ENCODE measurements around the gene OR5AN1. TPM values are rescaled to one million over a fixed set of nuclear protein-coding genes. Genes with fewer than 3 reads are reported as not detected.

OR5AN1 gene
- total RNA-seq, 1 experiment from 2014 or later: not detected

GRCh38 chr11:59400461-59401261, 42.0 kb downstream of the OR5AN1 start:
- Histone ChIP-seq H3K27me3 (replicated peaks) (no peaks in the 10 kb centered on the region; the same call in 1 of the 2 replicates), H3K4me3 (no peak overlapping the region), H3K4me1 (replicated peaks) (no peaks in the 10 kb centered on the region), H3K36me3 (no peaks in the 10 kb centered on the region), H3K27ac (no peak overlapping the region), H3K9me3 (replicated peaks) (peaks cover 7% of the 10 kb centered on the region; the same call in 1 of the 2 replicates)
- DNase-seq (ENCODE audit: low read depth in 1 of 2, low spot score in 2 of 2): no peak

GRCh38 chr11:59401262-59401552, 42.5 kb downstream of the OR5AN1 start:
- Histone ChIP-seq H3K9me3 (replicated peaks) (peaks cover 7% of the 10 kb centered on the region; the same call in 1 of the 2 replicates), H3K4me3 (no peak overlapping the region), H3K4me1 (replicated peaks) (no peaks in the 10 kb centered on the region), H3K27ac (no peak overlapping the region), H3K27me3 (replicated peaks) (no peaks in the 10 kb centered on the region; the same call in 1 of the 2 replicates), H3K36me3 (no peaks in the 10 kb centered on the region)
- no peak for DNase-seq (ENCODE audit: low read depth in 1 of 2, low spot score in 2 of 2)

GRCh38 chr11:59403546-59403945, 44.9 kb downstream of the OR5AN1 start:
- Histone ChIP-seq H3K4me1 (replicated peaks) (no peaks in the 10 kb centered on the region), H3K27ac (no peak overlapping the region), H3K36me3 (no peaks in the 10 kb centered on the region), H3K9me3 (replicated peaks) (peaks cover 7% of the 10 kb centered on the region; the same call in 1 of the 2 replicates), H3K27me3 (replicated peaks) (no peaks in the 10 kb centered on the region), H3K4me3 (no peak overlapping the region)
- no peak for DNase-seq (ENCODE audit: low read depth in 1 of 2, low spot score in 2 of 2)

GRCh38 chr11:59413646-59414045, 55.0 kb downstream of the OR5AN1 start:
- no peak for DNase-seq (ENCODE audit: low read depth in 1 of 2, low spot score in 2 of 2)
- peaks cover 11% of the 10 kb centered on the region for H3K9me3 ChIP-seq (replicated peaks)
- H3K4me3 ChIP-seq: no peak overlapping the region
- H3K4me1 ChIP-seq (replicated peaks): no peaks in the 10 kb centered on the region
- H3K27me3 ChIP-seq (replicated peaks): 0 out of 2 replicates have a peak, but pooled peaks cover 6% of the 10 kb centered on the region
- no peaks in the 10 kb centered on the region for H3K36me3 ChIP-seq
- no peak overlapping the region for H3K27ac ChIP-seq

GRCh38 chr11:59415111-59415510, 56.4 kb downstream of the OR5AN1 start:
- H3K4me1 ChIP-seq (replicated peaks): no peaks in the 10 kb centered on the region
- no peak overlapping the region for H3K4me3 ChIP-seq
- 0 out of 2 replicates have a peak, but pooled peaks cover 6% of the 10 kb centered on the region for H3K27me3 ChIP-seq (replicated peaks)
- DNase-seq (ENCODE audit: low read depth in 1 of 2, low spot score in 2 of 2): no peak
- H3K36me3 ChIP-seq: no peaks in the 10 kb centered on the region
- H3K9me3 ChIP-seq (replicated peaks): peaks cover 4% of the 10 kb centered on the region; the same call in 1 of the 2 replicates
- H3K27ac ChIP-seq: no peak overlapping the region

GRCh38 chr11:59416613-59417012, 57.9 kb downstream of the OR5AN1 start:
- 0 out of 2 replicates have a peak, but pooled peaks cover 6% of the 10 kb centered on the region for H3K27me3 ChIP-seq (replicated peaks)
- H3K9me3 ChIP-seq (replicated peaks): no peaks in the 10 kb centered on the region
- no peak overlapping the region for H3K27ac ChIP-seq
- H3K36me3 ChIP-seq: no peaks in the 10 kb centered on the region
- DNase-seq (ENCODE audit: low read depth in 1 of 2, low spot score in 2 of 2): no peak
- no peaks in the 10 kb centered on the region for H3K4me1 ChIP-seq (replicated peaks)
- no peak overlapping the region for H3K4me3 ChIP-seq

GRCh38 chr11:59417023-59417422, 58.3 kb downstream of the OR5AN1 start:
- no peak for DNase-seq (ENCODE audit: low read depth in 1 of 2, low spot score in 2 of 2)
- no peaks in the 10 kb centered on the region for H3K36me3 ChIP-seq
- H3K4me1 ChIP-seq (replicated peaks): no peaks in the 10 kb centered on the region
- H3K27ac ChIP-seq: no peak overlapping the region
- H3K9me3 ChIP-seq (replicated peaks): no peaks in the 10 kb centered on the region
- 0 out of 2 replicates have a peak, but pooled peaks cover 6% of the 10 kb centered on the region for H3K27me3 ChIP-seq (replicated peaks)
- no peak overlapping the region for H3K4me3 ChIP-seq

- Histone ChIP-seq H3K27ac (no peak overlapping the region), H3K36me3 (no peaks in the 10 kb centered on the region), H3K27me3 (replicated peaks) (0 out of 2 replicates have a peak, but pooled peaks cover 6% of the 10 kb centered on the region), H3K4me3 (no peak overlapping the region), H3K4me1 (replicated peaks) (no peaks in the 10 kb centered on the region), H3K9me3 (replicated peaks) (no peaks in the 10 kb centered on the region)
- DNase-seq (ENCODE audit: low read depth in 1 of 2, low spot score in 2 of 2): no peak
These were observed 59.5 kb downstream of the OR5AN1 start for GRCh38 chr11:59418156-59418555.

Other genes with a start within 250 kb of the OR5AN1 start
- 70.0 and 108 TPM in 2 replicates for gene FAM111A, start 216.0 kb upstream of the OR5AN1 start, total RNA-seq (2014; rRNA removed; shearing (Covaris generic))
- gene DTX4, start 186.8 kb upstream of the OR5AN1 start, total RNA-seq (2014; rRNA removed; shearing (Covaris generic)): 4.1 and 7.6 TPM in 2 replicates
- not detected in 2 replicates for gene MPEG1, start 146.0 kb upstream of the OR5AN1 start, total RNA-seq (2014; rRNA removed; shearing (Covaris generic))
- not detected in 2 replicates for gene OR5A2, start 67.5 kb downstream of the OR5AN1 start, total RNA-seq (2014; rRNA removed; shearing (Covaris generic))
- gene OR5A1, start 77.6 kb downstream of the OR5AN1 start, total RNA-seq (2014; rRNA removed; shearing (Covaris generic)): not detected in 2 replicates
- not detected in 2 replicates for gene OR4D6, start 98.1 kb downstream of the OR5AN1 start, total RNA-seq (2014; rRNA removed; shearing (Covaris generic))
- not detected in 2 replicates for gene OR4D10, start 114.4 kb downstream of the OR5AN1 start, total RNA-seq (2014; rRNA removed; shearing (Covaris generic))
- gene OR4D11, start 144.7 kb downstream of the OR5AN1 start, total RNA-seq (2014; rRNA removed; shearing (Covaris generic)): not detected in 2 replicates
- not detected in 2 replicates for gene OR4D9, start 152.6 kb downstream of the OR5AN1 start, total RNA-seq (2014; rRNA removed; shearing (Covaris generic))

Measured in SJSA1 (cell line).